Measurements from ENCODE around the gene CYB5R2.

GRCh38 chr11:7619322-7619721, 54.0 kb downstream of the CYB5R2 start:
- TF ChIP-seq POLR2AphosphoS5 (IDR thresholded peaks at IDR 0.05) (no peak), CTCF (IDR thresholded peaks at IDR 0.05) (no peak)

All from prostate gland (tissue), 2 donors.